HEK293 (cell line): Measurements from ENCODE around the gene TBX1.

Experiments
- CTCF ChIA-PET: fragments of 350-600 bp; formaldehyde crosslinking; extraction: SDS; loops from one replicate; lab custom pipeline; 2021; ENCODE audit warnings: antibody characterized with exemption; lab: Yijun Ruan, JAX
- POLR2A ChIA-PET: fragments of 300-600 bp; formaldehyde crosslinking; extraction: SDS; loops from one replicate; lab custom pipeline; 2020; ENCODE audit warnings: antibody characterized with exemption, inconsistent platforms; lab: Yijun Ruan, JAX
- H3K27ac ChIP-seq: fragments of 200-500 bp; sonication (Bioruptor generic); 2 replicates; pipeline ENCODE4 v1.5.1; 2014; ENCODE audit warnings: low read depth, low read length, control low read depth, inconsistent platforms; ENCODE audit errors: extremely low read depth
- H3K36me3 ChIP-seq, 2 experiments: fragments of 200-500 bp in 1 of 2; sonication (Bioruptor generic) in 1 of 2; 1 replicate in 1 of 2; 2 replicates in 1 of 2; pipeline ENCODE4 v1.5.1; 2014 to 2017; ENCODE audit warnings: inconsistent platforms in 2 of 2, low read length in 2 of 2; ENCODE audit not compliant: control insufficient read depth in 2 of 2, insufficient read depth in 1 of 2
- H3K4me1 ChIP-seq: fragments of 200-500 bp; sonication (Bioruptor generic); 2 replicates; pipeline ENCODE4 v1.5.1; 2014; ENCODE audit warnings: mild to moderate bottlenecking, low read length, inconsistent platforms; ENCODE audit not compliant: control insufficient read depth, insufficient read depth
- H3K4me3 ChIP-seq: 2 replicates; pipeline ENCODE4 v1.5.1; 2011; ENCODE audit warnings: low read depth, mild to moderate bottlenecking, control low read depth, low read length, moderate library complexity
- H3K9me3 ChIP-seq: fragments of 200-500 bp; sonication (Bioruptor generic); 2 replicates; pipeline ENCODE4 v1.5.1; 2014; ENCODE audit warnings: low read depth, low read length, inconsistent platforms; ENCODE audit not compliant: control insufficient read depth, insufficient read depth
- GLIS1 ChIP-seq: fragments of 450-650 bp; formaldehyde crosslinking; IDR thresholded peaks from 2 replicates; pipeline ENCODE4 v1.5.1; 2016; ENCODE audit warnings: missing biosample characterization, missing genetic modification characterization
- GLIS2 ChIP-seq: fragments of 450-650 bp; formaldehyde crosslinking; IDR thresholded peaks from 2 replicates; pipeline ENCODE4 v1.5.1; 2016; ENCODE audit warnings: missing biosample characterization, missing genetic modification characterization
- HOXD13 ChIP-seq: sonication (generic); formaldehyde crosslinking; IDR thresholded peaks from 2 replicates; pipeline ENCODE4 v1.8.0; 2022; ENCODE audit warnings: missing genetic modification reagents, borderline replicate concordance
- WT1 ChIP-seq: fragments of 450-650 bp; formaldehyde crosslinking; IDR thresholded peaks from 2 replicates; pipeline ENCODE4 v1.5.1; 2016; ENCODE audit warnings: missing biosample characterization, missing genetic modification characterization
- YY2 ChIP-seq: fragments of 450-650 bp; formaldehyde crosslinking; IDR thresholded peaks from 2 replicates; pipeline ENCODE4 v1.5.1; 2016; ENCODE audit warnings: missing biosample characterization, missing genetic modification characterization
- ZBTB48 ChIP-seq: fragments of 450-650 bp; formaldehyde crosslinking; IDR thresholded peaks from 2 replicates; pipeline ENCODE4 v1.5.1; 2016; ENCODE audit warnings: missing biosample characterization, missing genetic modification characterization
- ZBTB7A ChIP-seq: fragments of 450-650 bp; formaldehyde crosslinking; IDR thresholded peaks from 2 replicates; pipeline ENCODE4 v1.5.1; 2016; ENCODE audit warnings: low read depth, missing biosample characterization, missing genetic modification characterization
- ZIC2 ChIP-seq: fragments of 450-650 bp; formaldehyde crosslinking; IDR thresholded peaks from 2 replicates; pipeline ENCODE4 v1.5.1; 2016; ENCODE audit warnings: missing biosample characterization, missing genetic modification characterization
- ZNF112 ChIP-seq: fragments of 450-650 bp; formaldehyde crosslinking; IDR thresholded peaks from 2 replicates; pipeline ENCODE4 v1.5.0; 2017; ENCODE audit warnings: missing biosample characterization, missing genetic modification characterization
- ZNF132 ChIP-seq: fragments of 450-650 bp; formaldehyde crosslinking; IDR thresholded peaks from 2 replicates; pipeline ENCODE4 v1.5.1; 2017; ENCODE audit warnings: missing biosample characterization, missing genetic modification characterization, borderline replicate concordance
- ZNF239 ChIP-seq: fragments of 450-650 bp; formaldehyde crosslinking; IDR thresholded peaks from 2 replicates; pipeline ENCODE4 v1.5.1; 2016; ENCODE audit warnings: missing biosample characterization, missing genetic modification characterization
- ZNF302 ChIP-seq: fragments of 450-650 bp; formaldehyde crosslinking; IDR thresholded peaks from 2 replicates; pipeline ENCODE4 v1.5.1; 2016; ENCODE audit warnings: missing biosample characterization, missing genetic modification characterization, low read depth
- ZSCAN23 ChIP-seq: fragments of 450-650 bp; formaldehyde crosslinking; IDR thresholded peaks from 2 replicates; pipeline ENCODE4 v1.5.1; 2016; ENCODE audit warnings: missing biosample characterization, missing genetic modification characterization
- TF ChIP-seq, protein P1 (sequence below): fragments of 450-650 bp; formaldehyde crosslinking; conservative IDR thresholded peaks from 2 replicates; pipeline ENCODE4 v1.5.1; 2016; ENCODE audit warnings: low read depth, missing biosample characterization, missing genetic modification characterization
- TF ChIP-seq, protein P2 (sequence below): fragments of 450-650 bp; formaldehyde crosslinking; IDR thresholded peaks from 2 replicates; pipeline ENCODE4 v1.5.1; 2016; ENCODE audit warnings: missing biosample characterization, missing genetic modification characterization, borderline replicate concordance
- TF ChIP-seq, protein P3 (sequence below): fragments of 450-650 bp; formaldehyde crosslinking; IDR thresholded peaks from 2 replicates; pipeline ENCODE4 v1.5.1; 2016; ENCODE audit warnings: missing biosample characterization, missing genetic modification characterization

TBX1 gene

DNA sequence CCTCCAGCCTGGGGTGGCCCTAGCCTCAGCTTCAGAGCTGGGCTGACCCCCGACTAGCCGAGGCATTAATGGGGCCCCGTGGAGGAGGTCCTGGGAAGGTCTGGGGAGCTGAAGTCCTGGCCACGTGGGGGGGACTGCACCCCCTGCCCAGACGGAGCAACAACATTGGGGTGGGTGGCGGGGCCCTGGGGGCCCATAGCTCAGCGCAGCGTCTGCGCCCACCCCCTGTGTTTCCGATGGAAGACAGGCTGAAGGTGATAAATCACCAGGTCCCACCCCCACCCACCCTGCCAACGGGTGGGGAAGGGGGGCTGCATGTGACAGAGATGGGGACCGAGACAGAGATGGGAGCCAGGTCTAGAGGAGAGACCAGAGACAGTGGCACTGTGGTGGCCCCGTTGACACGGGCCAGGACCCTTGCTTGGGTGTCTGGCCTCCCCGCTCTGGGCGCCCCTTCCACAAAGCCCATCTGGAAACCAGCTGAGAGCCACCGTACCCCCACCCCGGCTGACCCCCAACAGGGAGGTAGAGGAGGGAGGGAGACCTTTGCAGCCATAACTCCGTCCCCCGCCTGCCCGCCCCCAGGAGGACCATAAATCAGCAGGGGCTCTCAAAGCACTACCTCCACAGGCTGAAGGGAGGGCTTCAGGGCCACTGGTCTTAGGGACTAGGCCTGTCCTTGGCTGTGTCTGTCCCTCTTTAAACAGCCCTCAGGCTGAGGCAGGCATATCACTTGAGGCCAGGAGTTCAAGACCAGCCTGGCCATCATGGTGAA is 29.0 kb upstream of the TBX1 start (continued):
- TF ChIP-seq, protein P1, sequence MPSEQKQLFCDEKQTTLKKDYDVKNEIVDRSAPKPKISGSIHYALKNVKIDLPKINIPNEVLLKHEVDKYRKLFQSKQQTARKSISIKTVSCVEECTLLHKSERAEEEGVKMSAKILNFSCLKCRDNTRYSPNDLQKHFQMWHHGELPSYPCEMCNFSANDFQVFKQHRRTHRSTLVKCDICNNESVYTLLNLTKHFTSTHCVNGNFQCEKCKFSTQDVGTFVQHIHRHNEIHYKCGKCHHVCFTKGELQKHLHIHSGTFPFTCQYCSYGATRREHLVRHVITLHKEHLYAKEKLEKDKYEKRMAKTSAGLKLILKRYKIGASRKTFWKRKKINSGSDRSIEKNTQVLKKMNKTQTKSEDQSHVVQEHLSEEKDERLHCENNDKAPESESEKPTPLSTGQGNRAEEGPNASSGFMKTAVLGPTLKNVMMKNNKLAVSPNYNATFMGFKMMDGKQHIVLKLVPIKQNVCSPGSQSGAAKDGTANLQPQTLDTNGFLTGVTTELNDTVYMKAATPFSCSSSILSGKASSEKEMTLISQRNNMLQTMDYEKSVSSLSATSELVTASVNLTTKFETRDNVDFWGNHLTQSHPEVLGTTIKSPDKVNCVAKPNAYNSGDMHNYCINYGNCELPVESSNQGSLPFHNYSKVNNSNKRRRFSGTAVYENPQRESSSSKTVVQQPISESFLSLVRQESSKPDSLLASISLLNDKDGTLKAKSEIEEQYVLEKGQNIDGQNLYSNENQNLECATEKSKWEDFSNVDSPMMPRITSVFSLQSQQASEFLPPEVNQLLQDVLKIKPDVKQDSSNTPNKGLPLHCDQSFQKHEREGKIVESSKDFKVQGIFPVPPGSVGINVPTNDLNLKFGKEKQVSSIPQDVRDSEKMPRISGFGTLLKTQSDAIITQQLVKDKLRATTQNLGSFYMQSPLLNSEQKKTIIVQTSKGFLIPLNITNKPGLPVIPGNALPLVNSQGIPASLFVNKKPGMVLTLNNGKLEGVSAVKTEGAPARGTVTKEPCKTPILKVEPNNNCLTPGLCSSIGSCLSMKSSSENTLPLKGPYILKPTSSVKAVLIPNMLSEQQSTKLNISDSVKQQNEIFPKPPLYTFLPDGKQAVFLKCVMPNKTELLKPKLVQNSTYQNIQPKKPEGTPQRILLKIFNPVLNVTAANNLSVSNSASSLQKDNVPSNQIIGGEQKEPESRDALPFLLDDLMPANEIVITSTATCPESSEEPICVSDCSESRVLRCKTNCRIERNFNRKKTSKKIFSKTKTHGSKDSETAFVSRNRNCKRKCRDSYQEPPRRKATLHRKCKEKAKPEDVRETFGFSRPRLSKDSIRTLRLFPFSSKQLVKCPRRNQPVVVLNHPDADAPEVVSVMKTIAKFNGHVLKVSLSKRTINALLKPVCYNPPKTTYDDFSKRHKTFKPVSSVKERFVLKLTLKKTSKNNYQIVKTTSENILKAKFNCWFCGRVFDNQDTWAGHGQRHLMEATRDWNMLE, result no peak
- peak; percentile 83 for TF ChIP-seq ZIC2 (tag by site-specific recombination)
- TF ChIP-seq ZBTB7A (tag by site-specific recombination), result no peak
- TF ChIP-seq, protein P2, sequence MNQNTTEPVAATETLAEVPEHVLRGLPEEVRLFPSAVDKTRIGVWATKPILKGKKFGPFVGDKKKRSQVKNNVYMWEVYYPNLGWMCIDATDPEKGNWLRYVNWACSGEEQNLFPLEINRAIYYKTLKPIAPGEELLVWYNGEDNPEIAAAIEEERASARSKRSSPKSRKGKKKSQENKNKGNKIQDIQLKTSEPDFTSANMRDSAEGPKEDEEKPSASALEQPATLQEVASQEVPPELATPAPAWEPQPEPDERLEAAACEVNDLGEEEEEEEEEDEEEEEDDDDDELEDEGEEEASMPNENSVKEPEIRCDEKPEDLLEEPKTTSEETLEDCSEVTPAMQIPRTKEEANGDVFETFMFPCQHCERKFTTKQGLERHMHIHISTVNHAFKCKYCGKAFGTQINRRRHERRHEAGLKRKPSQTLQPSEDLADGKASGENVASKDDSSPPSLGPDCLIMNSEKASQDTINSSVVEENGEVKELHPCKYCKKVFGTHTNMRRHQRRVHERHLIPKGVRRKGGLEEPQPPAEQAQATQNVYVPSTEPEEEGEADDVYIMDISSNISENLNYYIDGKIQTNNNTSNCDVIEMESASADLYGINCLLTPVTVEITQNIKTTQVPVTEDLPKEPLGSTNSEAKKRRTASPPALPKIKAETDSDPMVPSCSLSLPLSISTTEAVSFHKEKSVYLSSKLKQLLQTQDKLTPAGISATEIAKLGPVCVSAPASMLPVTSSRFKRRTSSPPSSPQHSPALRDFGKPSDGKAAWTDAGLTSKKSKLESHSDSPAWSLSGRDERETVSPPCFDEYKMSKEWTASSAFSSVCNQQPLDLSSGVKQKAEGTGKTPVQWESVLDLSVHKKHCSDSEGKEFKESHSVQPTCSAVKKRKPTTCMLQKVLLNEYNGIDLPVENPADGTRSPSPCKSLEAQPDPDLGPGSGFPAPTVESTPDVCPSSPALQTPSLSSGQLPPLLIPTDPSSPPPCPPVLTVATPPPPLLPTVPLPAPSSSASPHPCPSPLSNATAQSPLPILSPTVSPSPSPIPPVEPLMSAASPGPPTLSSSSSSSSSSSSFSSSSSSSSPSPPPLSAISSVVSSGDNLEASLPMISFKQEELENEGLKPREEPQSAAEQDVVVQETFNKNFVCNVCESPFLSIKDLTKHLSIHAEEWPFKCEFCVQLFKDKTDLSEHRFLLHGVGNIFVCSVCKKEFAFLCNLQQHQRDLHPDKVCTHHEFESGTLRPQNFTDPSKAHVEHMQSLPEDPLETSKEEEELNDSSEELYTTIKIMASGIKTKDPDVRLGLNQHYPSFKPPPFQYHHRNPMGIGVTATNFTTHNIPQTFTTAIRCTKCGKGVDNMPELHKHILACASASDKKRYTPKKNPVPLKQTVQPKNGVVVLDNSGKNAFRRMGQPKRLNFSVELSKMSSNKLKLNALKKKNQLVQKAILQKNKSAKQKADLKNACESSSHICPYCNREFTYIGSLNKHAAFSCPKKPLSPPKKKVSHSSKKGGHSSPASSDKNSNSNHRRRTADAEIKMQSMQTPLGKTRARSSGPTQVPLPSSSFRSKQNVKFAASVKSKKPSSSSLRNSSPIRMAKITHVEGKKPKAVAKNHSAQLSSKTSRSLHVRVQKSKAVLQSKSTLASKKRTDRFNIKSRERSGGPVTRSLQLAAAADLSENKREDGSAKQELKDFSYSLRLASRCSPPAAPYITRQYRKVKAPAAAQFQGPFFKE (tag by site-specific recombination), result no peak
- TF ChIP-seq, protein P3, sequence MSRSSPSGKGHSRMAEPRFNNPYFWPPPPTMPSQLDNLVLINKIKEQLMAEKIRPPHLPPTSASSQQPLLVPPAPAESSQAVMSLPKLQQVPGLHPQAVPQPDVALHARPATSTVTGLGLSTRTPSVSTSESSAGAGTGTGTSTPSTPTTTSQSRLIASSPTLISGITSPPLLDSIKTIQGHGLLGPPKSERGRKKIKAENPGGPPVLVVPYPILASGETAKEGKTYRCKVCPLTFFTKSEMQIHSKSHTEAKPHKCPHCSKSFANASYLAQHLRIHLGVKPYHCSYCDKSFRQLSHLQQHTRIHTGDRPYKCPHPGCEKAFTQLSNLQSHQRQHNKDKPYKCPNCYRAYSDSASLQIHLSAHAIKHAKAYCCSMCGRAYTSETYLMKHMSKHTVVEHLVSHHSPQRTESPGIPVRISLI (tag by site-specific recombination), result no peak
- no peak for TF ChIP-seq HOXD13 (CRISPR knock-in tag)
- TF ChIP-seq ZNF239, result no peak
- no peak for TF ChIP-seq ZBTB48 (tag by site-specific recombination)
- no peak for TF ChIP-seq WT1 (tag by site-specific recombination)
- TF ChIP-seq ZSCAN23 (tag by site-specific recombination), result no peak
- TF ChIP-seq ZNF132 (tag by site-specific recombination), result no peak

DNA sequence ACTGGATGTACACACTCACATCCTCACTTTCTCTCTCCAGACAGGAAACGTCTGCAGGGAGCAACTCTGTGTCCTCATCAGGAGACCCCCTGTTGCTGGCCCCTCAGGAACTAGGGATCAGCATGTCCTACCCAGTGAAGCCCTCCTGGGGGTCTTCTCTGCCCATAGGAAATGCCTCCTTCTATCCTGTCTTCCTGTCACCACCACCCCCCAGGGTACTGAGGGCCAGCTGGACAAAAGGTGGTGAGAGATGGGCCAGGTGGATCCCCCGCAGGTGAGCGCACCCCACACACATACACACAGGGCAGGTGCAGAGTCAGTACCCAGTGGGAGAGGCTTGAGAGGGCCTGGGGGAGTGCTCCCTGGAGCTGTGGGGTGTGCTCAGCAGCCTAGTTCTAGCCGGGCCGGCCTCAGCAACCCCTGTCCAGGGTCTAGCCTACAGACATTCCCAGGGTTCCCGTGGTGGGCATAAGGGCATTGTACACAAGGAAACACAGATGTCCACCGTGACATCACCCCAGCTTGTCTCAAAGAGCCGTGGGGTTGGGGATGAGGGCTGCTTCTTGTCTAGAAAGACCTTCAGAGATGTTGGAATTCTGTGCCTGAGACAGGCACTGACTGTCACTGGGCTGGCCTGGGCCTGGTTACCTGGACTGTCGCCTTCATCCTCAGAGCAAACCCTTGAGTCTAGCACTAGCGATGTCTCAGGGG is 28.0 kb upstream of the TBX1 start:
- Histone ChIP-seq H3K9me3 (no peaks in the 10 kb centered on the region), H3K4me1 (no peaks in the 10 kb centered on the region), H3K4me3 (no peak overlapping the region), H3K36me3 (no peaks in the 10 kb centered on the region), H3K27ac (no peak overlapping the region)
- TF ChIP-seq ZNF112 (tag by site-specific recombination) (no peak), YY2 (tag by site-specific recombination) (no peak), GLIS1 (tag by site-specific recombination) (peak; percentile 58), ZNF302 (tag by site-specific recombination) (no peak), ZIC2 (tag by site-specific recombination) (peak; percentile 75), GLIS2 (tag by site-specific recombination) (peak; percentile 31)
- ChIA-PET POLR2A (no interaction called here), CTCF (interaction anchor here (0.7 to 7.5 kb wide), 6 partner anchors 24 to 783 kb away, joined by 3 to 184 read pairs (median 10); no protein-coding TSS in a partner anchor)
